Dermis microvascular lymphatic vessel endothelial cell (primary cell): Measurements from ENCODE around the gene MSRB1. TPM values are rescaled to one million over a fixed set of nuclear protein-coding genes. Genes with fewer than 3 reads are reported as not detected.
"Not testable (repeated sequence)": the region's sequence is repeated elsewhere in the genome, so short reads cannot be mapped to it uniquely, and the experiment has no call there.

ENCODE experiments used
- DNase-seq, 2 donors: peaks; one replicate each; pipeline versions ENCODE4 v3.0.0 to v3.0.0-alpha.2; 2010; ENCODE audit warnings: low read depth in 2 of 2
- total RNA-seq: library from RNA; depleted of rRNA; stranded (reverse); fragments of >200 nt; gene quantifications from 2 replicates; pipeline ENCODE4 v1.2.1, GENCODE V29; 2014

The MSRB1 gene
- total RNA-seq, 1 donor from 2014 or later, result 10.4 TPM

DNA sequence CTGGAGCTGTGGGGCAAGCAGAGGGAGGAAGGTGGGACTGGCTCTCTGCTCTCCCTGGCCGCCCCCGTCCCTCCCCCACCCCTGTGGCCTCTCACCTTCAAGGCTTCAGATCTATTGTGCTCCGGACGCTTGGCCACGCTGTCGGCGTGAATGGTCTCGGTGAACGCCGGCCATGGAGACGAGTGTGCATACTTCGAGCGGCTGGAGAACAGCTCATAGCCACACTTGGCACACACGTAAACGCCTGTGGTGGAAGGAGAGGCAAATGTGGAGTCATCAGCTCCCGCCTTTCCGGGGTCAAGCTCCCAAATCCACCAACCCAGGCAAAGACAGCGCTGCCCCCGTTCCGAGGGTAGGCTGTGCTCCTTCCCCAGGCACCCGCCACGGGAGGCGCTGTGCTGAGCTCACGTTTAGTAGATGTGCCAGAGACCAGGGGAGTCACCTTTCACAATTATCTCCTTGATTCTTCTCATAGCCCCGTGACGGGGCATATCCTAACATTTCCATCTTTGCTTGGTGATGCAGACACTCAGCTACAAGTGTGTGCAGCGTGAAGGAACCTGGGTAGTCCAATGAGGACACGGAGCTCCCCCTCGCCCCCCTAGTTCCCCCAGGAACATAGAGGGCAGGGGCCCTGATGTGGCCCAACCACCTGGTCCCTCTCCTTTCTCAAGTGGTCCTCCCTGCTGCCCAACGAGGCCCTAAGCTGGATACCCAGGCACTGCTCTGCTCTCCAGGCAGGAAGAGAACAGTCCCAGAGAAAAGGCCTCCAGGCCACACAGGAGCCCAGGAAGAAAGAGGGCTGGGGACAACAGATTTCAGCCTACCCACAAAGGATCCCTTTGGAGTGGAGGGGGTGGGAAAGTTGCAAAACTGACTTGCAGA lies 1.6 kb downstream of the MSRB1 start:
- DNase-seq, result no peak

DNA sequence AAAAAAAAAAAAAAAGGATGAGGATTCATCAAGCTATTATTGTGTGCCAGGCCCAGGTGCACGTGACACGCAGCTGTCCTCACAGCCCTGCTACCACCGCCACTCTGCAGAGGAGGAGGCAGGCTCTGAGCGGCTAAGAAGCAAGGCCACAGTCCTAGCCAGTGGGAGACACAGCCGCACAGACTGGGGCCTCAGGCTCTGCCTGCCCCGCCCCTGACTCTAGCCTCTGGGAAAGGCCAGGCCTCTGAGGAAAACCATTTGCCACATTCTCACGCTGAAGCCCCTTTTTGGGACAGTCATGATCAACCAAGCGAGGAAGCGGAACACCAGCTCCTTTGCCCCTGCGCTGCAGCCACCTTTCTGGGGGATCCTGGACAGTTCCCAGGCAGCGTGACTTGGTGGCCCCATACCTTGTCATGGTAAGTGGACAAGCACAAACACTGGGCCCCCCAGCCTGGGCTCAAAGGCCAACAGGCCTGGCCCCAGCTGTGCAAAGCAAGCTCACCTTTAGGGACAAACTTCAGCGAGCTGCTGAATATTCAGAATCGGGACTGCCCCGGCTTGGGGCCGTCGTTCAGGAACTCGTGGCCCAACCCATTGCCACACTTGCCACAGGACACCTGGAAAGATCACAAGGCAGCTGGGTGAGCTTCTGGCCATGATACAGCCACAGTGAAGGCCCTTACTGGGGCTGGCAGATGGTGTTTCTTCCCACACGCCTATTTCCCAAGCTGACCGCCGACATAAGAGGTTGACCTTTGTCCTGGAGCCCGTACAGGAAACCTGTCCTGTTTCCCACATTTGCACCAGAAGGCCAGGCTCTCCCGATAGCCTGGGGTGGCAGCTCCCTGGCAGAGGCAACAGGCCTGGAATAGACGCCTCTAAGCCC lies 2.5 kb downstream of the MSRB1 start:
- no peak for DNase-seq

DNA sequence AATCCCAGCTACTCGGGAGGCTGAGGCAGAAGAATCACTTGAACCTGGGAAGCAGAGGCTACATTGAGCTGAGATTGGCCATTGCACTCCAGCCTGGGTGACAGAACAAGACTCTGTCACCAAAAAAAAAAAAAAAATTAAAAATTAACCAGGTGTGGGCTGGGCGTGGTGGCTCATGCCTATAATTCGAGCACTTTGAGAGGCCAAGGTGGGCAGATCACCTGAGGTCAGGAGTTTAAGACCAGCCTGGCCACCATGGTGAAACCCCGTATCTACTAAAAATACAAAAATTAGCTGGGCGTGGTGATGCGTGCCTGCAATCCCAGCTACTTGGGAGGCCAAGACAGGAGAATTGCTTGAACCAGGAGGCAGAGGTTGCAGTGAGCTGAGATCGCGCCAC lies 3.2 kb downstream of the MSRB1 start:
- DNase-seq, result not testable (repeated sequence)

DNA sequence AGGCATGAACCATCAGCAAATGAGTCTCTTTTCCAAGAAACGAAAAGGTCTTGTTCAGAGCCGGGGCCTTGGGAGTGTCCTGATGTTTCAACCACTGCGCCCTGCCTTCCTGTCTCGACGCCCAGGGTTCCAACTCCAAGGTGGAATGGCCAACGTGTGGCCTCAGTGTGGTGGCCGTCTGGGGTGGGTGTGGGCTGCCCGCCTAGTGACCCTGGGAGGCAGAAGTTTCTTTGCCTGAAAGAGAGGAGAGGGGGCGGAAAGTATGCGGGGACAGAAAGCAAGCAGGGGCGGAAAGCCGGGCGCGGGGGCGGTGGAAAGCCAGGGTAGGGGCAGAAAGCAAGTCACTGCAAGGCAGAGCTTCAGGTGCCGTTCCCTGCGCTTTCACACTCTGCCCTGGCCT lies 4.1 kb downstream of the MSRB1 start:
- no peak for DNase-seq

DNA sequence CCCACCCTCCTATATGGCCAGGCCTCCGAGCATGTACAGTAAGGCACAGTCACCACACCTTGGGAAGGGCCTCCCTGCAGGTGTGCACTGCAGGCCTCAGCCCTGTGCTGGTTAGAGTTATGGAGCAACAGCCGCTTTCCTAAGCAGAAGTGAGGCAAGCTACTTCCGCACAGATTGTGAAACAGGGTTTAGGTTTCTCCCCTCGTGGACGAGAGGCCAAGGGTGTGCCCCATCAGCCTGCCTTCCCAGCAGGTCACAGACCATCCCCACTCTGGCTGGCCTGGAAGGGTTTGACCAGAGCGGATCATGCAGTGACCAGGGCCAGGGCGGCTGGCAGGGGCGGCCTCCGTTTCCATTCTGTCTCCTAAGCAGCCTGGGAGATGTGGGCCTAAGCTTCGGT lies 4.7 kb downstream of the MSRB1 start:
- DNase-seq, result no peak

DNA sequence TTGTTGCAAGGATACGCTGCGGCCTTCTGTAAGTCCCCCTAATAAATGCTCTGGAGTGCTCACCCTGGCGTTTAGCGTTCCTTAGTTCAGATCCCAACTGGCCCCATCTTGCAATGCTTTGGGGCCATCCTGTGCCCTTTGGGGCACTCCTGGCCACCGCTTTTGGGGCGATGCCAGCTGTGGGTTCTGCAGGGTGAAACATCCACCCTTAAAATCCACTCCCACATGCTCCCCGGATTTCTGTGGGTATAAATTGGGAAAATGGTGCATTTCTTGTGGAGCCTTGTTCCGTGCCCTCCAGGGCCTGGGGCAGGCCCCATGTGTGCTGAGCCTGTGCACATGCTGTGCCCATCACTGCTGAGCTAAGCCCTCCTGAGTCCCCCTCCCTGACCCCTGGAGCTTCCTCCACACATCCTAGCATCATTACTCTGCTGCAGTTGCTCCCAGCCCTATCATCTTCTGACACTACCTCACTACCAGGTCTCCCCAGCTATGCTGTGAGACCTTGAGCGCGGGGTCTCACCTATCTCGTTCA lies 6.0 kb downstream of the MSRB1 start:
- DNase-seq, result no peak

DNA sequence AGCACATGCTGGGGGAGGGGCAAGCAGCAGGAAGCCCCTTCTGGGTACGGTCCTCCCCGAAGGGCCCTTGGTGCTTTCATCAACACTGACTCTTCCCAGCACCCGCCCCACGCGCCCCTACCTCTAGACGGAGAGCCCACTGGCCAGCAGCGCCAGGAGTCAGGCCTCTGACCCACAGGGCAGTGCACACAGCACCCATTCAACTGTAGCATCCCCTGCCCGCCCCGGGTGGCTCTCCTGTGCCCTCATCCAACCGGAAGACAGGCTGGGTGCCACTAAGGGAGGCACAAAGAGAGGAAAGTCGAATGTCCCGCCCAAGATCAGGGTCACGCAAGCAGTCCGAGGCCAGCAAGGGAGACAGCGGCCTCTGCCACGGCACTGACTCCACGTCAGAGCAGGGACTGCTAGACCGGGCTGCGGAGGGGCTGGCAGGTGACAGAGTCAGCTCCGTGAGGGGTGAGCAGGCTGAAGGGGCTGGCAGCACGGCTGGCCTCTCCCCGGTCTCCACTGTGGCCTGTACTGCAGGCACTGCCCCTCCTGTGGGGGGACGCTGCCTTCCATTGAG lies 9.8 kb downstream of the MSRB1 start:
- DNase-seq, result no peak

DNA sequence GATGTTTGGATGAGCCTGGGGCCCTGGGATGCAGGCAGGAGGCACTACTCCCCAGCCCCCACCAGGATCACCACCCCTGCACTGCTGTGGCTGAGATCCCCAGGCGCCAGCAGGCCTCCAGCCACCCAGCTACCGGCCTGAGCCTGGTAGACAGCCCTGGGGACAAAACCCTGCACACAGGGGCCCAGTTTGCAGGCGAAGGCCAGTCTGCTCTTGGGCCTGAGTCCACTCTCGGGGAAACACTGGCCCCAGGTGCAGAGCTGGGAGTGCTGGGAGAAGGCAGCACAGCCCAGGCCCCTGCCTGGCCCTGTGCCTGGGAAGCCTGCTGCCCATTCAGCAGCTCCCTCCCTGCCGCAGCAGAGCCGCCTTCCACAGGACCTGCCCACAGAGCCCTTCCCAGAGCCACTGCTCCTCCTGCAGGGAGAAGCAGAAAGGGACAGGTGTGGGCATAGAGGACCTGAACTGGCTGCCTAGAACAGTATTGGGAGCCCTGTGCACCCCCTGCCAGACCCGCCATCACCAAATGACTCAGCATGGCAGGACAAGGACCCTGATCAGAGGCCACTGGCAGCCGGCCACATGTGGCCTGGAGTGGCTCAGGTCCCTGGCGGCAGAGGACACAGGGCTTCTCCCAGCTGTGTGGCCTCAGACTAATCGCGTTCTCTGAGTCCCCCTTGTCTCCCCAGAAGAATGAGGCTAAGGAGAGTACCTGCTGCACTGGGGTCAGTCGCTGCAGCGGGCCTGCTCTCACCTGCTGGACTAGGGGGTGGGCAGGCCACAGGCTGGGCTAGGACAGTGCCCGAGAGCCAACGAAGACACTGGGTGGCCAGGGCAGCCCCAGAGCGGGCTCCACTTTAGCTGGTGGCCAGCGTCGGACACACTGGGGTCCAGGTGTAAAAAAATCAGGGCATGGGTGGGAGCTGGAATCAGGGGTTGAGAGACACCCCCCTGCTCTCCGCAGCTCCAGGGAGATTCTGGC lies 10.7 kb downstream of the MSRB1 start:
- no peak for DNase-seq

DNA sequence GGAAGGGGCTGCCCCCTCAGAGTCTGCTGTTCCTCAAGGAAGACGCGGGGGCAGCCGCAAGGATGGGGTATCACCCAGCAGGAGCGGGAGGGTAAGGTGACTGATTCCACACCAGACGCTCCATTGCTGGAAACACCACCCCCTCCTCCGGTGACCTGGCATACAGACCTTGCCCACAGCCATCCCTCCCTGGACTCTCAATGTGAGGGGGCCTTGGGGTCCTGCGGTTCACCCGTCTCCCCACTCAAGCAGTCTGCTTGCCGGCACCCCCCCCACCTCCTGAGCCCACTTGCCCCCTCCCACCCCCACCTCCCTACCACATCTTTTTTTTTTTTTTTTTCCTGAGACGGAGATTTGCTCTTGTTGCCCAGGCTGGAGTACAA lies 12.7 kb downstream of the MSRB1 start:
- no peak for DNase-seq

DNA sequence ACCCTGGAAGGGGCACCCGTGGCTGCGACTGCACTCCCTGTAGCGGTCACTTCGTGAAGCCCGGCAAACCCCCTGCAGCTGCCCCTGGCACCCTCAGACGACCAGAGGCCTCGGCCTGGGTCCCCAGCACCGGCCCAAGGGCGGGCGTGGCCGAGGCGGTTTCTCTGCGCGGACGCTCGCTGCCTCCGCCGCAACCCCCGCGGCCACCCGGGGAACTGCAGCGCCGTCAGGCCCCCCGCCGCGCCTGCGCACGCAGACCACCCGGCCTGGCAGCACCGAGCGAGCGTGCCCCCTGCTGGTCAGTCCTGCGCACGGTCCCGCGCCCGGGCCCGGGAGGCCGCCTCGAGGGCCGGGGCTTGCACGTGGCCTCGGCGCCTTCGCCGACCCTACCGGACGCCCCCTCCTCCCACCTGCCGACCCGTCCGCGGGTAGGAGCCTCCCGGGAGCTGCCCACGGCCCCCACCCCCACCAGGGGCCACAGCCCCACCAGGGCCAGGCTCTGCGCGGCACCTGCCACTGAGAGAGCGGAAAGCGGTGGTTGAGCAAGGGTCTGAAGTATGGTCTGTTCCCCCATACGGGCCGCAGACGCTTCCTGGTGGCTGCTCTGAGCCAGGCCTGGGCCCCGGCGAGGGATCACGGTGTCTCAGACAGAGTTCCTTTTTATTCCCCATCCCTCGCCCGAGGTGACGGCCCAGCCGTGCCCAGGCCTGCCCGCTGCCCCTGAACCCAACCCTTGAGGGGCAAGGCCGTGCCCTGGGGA lies 13.2 kb downstream of the MSRB1 start:
- peak; percentile 48 to 83 for DNase-seq

DNA sequence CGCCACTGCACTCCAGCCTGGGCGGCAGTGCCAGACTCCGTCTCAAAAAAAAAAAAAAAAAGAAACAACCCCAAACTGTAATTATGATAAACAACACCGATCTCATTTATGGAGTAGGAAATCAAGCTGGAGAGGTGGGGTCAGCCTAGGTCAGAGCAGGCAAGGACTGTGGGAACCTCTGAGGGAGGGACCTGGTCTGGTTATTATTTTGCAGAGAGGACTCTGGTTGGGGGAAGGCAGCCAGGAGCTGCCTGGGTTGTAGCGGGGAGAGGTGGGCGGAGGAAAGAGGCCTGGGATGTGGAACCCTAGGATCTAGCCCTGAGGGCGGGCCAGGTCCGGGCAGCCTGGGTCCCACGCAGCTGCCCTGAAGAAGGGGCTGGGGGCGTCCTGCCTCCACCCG lies 13.9 kb downstream of the MSRB1 start:
- DNase-seq, result peak in 1 of 2 donors; percentile 24

DNA sequence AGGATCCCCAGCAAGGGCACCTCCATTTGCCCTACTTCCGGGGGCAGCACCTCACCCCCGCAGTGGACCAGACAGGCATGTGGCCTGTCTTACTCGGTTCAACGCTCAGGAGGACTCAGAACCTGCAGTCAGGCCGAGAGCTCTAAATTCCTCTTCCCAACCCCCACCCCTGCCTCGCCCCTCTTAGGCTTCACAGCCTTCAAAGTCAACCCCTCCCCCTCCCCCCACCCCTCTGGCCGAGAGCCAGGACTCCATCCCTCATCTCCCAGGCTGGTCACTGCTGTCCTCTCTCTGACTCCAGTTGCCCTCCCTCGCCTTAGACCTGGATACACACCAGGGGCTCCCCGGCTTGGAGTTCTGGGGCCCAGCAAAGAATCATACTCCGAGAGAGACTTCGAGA lies 16.7 kb downstream of the MSRB1 start:
- DNase-seq, result no peak

DNA sequence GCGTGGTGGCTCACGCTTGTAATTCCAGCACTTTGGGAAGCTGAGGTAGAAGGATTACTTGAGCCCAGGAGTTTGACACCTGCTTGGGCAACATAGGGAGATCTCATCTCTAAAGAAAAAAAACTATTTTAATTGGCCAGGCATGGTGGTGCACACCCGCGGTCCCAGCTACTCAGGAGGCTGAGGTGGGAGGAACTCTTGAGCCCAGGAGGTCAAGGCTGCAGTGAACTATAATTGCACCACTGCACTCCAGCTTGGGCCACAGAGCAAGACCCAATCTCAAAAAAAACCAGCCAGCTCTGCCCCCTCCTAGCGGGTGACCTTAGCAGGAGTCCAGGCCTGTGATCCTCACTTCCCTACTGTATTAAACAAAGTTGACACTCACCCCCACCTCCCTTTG lies 18.9 kb downstream of the MSRB1 start:
- no peak for DNase-seq

DNA sequence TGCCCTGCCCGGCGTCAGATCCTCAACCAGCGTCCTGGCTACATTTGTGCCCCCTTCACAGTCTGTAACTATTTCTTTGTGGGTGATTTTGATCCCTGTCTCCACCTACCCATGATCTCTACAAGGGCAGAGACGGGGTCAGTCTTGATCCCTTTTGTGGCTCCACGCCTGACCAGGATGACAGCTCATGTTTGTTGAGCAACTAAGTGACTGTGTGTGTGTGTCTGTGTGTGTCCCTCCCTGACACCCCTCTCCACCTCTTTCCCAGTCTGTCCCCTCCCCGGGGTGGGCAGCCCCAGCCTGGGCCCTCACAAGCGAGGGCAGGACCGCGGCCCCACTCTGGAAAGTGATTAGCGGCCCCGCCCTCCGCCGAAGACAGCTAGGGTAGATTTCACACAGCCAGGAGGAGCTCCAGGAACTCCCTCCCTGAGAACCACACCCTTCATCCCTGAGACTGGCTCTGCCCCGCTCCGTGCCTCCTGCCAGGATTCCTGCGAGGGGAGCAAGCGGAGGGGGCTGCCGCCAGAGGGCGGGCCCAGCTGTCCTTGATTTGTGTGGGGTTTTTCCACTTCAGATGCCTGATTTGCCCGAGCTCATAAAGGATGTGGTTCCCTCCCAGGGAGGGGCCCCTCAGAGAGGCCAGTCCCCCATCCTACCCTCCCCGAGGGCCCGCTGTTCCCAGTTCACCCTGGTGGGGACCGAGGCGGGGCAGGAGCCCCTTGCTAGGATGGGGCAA lies 19.5 kb downstream of the MSRB1 start:
- DNase-seq, result peak in 1 of 2 donors; percentile 29

DNA sequence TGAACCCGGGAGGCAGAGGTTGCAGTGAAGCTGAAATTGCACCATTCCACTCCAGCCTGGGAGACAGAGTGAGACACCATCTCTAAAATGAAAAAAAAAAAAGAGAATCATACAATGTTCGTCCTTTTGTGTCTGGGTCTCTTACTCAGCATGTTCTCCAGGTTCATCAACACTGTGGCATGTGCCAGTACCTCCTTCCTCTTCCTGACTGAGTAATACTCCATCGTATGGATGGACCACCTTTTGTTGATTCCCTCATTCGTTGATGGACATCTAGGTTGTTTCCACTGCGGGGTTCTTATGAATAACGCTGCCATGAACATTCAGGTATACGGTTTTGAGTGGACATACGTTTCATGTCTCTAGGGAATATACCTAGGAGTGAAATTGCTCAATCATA lies 20.6 kb downstream of the MSRB1 start:
- DNase-seq, result no peak

DNA sequence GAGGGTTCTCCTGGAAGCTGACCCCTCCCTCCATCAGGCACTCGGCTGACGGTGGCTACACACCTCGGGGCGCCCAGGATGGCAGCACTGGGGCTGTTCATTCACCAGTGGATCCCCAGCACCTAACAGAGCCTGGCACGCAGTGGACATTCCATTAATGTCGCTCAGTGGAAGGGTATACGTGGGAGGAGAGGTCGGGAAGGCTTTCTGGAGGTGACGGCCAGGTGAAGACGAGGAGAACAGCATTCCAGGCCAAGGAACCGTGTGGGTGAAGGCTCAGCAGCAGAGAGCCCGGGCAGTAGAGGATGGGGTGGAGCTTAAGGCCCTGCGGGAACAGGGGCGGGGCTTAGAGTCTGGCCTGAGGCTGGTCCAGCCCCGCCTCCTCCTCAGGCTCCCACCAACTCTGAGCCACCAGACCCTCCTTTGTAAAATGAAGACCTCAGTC lies 22.2 kb downstream of the MSRB1 start:
- DNase-seq, result peak in 1 of 2 donors; percentile 22

DNA sequence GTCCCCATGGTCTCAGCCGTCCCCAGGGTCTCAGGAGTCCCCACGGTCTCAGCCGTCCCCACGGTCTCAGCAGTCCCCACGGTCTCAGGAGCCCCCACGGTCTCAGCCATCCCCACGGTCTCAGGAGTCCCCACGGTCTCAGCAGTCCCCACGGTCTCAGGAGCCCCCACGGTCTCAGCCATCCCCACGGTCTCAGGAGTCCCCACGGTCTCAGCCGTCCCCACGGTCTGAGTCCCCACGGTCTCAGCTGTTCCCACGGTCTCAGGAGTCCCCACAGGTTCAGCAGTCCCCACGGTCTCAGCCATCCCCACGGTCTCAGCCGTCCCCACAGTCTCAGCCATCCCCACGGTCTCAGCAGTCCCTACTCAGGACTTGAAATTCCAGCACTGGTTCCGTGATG lies 22.9 kb downstream of the MSRB1 start:
- DNase-seq, result not testable (repeated sequence)

DNA sequence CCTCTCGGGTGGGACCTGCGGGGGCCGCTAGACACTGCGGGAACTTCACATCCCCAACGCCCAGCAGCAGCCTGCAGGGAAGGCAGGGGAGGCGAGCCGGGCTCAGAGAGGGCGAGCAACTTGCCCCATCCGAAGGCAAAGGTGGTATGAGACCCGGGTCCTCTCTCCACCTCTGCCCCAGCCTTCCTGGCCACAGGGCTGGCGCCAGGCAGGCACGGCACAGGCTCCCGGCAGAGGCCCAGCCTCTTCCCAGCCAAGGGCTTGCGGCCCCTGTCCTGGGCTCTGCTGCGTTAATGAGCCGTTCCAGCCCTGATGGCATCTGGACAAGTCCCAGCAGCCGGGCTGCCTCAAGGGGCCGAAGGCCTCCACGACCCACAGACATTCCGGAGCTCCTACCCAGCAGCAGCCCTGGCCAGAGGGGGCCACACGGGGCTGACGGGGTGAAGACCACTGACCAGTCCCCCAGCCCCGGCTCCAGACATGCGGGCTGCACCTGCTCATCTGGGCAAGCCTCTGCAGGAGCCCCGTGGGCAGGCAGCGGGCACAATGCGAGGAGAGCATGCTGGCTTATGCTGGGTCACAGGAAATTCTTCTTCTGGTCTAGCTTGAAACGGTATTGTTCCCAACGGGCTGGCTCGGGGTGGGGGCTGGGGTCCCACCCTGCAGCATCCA lies 23.5 kb downstream of the MSRB1 start:
- no peak for DNase-seq
